Activated CD4-positive, alpha-beta T cell treated with anti-CD3 and anti-CD28 coated beads for 24 hours (primary cell): ENCODE results near the gene MOB3A.

Experiments used
- DNase-seq, 2 donors: peaks; one replicate each; pipeline ENCODE4 v3.0.0-alpha.2; 2020; ENCODE audit warnings: low read depth in 2 of 2

The MOB3A gene

DNA sequence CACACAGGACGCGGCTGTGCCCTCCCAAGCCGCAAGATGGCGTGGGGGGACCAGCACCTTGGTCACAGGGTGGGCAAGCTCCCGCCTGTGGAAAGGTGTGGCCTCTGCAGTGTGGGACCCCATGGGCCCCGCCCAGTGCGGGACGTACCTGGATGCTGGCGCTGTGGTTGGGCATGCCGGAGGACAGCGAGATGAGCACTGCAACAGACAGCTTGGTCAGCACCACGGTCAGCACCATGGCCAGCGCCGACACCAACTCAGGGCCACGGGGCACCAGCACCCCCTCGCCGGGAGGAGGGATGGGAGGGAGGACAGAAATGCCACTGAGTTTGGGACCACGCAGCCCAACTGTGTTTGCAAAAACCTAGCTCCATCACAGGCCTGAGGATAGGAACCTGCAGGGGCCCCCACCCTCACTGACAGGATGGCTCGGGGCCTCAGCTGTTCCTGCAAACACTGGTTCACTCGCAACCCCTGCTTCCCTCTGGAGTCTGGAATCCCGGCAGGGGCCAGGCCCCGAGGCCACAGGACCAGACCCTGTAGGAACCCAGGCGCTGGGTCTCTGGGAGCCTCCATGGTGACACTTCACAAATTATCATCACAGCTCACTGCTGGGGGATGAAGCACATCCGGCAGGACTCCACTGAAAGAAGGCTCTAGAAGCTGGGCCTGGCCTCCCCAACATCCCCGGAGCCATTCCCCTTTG is 27.7 kb upstream of the MOB3A start:
- no peak for DNase-seq

DNA sequence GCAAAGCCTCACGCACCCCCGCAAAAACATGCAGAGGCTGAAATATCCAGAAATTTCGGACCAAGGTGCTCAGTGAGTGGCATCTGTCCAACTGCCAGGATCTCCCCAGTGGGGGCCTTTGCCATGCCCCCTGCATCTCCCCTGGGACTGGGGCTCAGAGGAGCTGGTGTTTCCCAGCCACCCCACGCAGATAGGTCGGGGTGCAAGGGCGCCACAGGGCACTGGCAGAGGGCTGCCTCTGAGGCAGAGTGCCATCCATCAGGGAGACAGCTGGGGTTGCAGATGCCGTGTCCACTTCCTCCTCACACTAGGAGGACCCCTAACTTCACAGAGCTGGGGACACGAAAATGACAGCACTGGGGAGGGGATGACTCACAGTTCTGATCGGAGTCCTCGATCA is 26.9 kb upstream of the MOB3A start:
- no peak for DNase-seq

DNA sequence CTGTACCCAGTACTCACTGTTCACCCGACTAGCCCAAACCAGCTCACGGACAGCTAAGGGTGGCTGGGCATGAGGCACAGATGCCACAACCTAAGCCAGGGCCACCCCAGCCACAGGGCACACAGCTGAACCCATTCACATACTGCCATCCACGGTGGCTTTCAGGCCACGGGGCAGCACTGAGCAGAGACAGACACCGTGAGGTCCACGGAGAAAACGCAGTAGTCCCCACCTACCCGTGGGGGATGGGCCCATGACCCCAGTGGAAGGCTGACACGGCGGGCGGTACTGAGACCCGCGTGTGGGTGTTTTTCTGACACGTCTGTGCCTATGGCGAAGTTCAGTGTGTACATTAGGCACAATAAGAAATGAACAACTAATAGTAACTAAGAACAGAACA is 26.1 kb upstream of the MOB3A start:
- no peak for DNase-seq

DNA sequence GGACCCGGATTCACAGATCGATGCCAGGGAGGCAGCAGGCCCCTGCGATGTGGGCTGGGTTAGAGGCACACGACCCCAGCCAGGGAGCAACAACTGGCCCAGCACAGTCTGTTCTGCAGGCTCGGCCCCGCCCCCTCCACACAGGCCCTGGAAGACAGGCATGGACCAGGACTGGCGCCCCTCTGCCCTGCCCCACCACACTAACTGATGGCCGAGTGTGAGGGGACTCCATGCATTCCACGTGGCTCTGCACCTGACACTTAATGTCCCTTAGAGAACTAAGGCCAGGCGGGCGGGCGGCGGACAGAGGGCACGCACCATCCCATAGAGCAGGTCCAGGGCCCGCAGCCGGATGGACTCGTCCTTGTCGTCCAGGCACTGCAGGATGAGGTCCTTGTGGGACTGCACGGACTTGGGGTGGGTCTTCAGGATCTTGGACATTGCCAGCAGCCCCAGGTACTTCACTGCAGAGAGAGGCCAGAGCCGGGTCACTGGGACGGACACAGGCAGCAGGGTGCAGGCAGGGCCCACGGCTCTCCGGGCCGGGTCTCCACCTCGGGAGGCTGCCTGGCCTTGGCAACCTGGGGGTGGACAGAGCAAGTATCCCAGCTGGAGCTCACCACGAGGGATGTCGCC is 25.4 kb upstream of the MOB3A start:
- no peak for DNase-seq

DNA sequence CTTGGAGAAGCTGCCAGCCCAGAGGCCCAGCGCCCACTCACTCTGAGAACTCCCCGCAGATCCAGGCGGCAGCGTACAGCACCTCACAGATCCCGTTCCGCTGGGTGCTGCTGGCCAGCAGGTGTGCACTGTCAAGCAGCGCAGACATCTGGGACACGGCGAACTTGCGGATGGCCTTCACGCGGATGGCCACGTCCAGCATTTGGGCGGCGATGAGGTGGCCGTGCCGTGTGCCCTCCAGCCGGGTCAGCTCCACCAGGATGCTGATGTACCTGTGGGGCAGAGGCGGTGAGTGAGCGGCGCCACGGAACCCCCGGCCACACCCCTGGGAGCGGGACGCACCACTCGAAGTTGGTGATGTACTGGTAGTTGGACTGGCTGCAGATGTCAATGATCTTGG is 24.7 kb upstream of the MOB3A start:
- no peak for DNase-seq

DNA sequence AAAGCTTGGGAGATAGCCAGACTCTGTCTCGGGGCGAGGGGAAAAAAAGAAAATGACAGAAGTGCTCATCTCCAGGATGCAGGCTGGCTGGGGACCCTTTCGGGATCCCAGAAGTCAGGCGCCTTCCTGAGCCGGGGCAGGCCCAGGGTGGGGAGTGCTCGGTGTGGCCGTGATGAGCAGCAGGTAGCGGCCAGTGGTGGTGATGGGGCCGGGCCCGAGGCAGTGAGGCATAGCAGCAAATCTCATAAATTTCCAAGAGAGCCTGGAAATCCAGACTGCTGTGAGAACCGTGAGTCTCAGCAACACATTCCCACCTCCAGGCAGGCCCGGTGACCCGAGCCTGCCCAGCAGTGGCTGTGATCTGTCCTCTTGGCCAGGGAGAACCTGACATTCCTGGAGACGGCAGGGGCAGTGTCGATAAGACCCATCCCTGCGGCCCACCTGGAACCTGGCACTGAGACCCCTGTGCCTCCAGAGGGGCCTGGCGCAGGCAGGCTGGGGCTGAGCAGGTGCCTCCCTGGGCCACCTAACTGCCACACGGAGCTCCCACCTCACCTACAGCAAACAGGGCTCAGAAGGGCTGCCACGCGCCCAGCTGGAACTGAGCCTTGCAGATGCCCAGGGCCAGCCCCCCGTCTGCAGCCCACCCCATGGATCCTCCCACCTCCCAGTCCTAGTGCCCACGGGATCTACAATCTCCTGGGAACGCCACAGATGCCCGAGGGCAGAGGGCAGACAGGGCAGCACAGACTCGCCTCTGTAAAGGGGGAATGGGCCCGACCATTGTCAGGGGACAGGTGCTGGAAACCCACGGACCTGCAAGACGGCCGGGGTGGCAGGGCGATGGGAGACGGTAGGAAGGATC is 24.0 kb upstream of the MOB3A start:
- DNase-seq = no peak

DNA sequence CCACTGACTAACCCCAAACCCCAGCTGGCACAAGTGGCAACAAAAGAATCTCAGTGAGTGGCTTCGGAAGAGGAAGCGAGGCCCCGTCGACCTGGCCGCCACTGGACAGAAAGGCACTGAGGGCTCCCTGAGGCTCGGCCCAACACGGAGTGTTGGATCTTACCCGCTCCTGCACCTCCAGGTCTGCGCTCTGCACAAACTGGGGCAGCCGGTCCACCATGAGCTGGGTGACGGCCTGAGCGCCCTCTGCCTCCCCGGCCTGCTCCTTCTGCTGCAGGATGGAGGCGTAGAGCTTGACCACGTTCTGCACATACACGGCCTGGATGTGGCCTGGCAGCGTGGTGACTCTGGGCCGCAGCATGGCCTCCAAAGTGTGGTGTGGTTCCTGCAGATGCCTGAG is 22.3 kb upstream of the MOB3A start:
- no peak for DNase-seq

DNA sequence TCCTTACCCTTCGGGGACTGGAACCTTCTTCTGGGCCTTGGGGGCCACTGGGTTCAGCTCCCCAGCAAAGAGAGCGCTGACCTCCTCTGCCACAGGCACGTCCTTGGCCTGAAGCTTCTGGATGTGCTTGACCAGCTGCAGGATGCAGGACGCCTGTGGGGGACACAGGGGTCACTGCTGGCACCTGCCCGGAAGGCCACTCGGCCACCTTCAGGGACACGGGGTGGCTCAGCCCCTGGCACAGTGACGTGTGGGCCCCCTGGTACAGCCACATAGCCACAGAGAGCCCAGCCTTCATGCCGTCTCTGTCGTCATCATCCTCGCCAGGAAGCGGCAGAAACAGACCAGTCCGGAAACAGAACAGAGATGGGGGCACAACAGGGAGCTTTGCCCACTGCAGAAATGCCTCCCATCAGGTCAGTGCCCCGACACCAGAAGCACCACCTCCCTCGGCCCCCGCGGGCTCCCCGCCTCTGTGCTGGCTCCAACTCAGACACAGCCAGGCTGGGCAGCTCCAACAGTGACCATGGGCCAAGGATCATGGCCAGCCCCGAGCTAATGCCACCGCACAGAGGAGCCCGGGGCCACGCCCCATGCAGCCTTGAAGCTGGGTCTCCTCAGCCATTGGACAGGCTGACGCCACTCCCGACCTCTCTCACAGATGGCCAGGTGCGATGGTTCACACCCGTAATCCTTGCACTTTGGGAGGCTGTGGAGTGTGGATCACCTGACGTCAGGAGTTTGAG is 21.3 kb upstream of the MOB3A start:
- DNase-seq = no peak

DNA sequence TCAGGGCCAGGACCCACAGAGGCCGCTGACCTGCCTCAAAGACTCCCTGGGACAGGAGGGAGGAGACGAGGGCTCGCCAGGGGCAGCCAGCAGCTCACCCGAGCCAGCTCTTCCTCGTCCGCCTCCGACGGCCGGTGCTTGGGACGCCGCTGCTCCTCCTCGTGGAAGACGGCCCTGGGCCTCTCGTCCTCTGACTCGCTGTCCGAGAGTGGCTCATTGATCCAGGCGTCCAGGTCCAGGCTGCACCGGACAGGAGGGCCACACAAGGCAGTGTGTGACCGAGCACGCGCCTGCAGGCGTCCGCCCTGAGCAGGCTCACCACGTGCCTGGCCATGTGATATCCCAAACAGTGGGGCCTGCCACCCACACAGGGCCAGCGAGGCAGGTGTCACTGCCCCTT is 20.4 kb upstream of the MOB3A start:
- DNase-seq = no peak

DNA sequence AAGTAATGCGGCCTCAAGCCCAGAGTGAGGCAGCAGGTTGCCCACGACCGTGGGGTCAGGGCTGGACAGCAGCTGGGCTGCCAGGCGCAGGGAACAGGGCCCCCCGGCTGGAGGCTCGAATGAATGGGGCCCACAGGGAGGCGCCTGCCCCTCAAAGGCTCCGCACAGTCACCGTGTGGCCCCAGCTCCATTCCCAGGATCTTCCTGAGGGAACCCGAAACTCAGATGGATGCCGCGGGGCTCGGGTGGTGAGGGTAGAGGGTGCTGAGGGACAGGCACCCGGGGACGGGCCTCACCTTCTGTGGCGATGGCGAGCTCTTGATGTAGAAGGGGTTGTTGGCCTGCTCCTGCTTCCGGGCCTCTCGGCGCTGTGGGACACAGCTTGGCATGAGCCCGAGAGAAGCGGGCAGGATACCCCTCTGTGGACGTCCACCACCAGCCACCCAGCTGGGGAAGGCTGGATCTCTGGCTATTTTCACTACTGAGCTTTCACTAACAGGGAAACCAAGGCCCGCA is 19.8 kb upstream of the MOB3A start:
- no peak for DNase-seq

DNA sequence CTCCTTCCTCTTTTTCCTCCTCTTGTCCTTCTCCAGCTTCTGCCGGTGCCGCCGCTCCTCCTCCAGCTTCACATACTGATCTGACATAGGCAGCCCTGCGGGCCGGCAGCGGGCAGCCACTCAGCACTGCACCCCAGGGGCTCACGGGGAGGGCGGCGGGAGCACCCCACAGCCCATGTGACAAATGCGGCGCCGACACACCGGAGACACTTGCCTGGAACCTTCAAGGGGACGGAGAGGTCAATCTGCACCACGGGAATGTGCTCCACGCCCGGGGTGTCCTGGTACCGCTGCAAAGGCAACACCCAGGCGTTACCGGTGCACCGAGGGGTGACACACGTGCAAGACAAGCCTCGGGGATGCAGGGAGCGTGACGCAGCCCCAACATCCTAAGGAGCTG is 19.2 kb upstream of the MOB3A start:
- DNase-seq = no peak

DNA sequence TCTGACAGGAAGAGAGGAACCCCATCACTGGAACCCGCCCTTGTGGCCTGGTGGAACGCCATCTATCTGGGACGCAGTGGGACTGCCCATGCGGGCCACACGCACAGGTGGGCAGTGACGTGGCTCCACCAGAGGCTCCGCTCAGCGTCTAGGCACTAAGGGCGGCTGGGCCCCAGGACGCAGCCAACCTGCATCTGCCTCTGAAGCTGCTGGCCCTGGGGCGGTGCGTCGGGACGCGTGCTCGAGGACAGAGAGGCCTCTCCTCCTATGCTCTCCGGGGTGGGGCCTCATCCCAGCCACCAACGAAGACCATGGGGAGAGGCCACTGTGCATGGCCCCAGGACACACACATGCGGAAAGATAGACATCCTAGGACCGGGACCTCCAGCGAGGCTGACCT is 18.7 kb upstream of the MOB3A start:
- no peak for DNase-seq

DNA sequence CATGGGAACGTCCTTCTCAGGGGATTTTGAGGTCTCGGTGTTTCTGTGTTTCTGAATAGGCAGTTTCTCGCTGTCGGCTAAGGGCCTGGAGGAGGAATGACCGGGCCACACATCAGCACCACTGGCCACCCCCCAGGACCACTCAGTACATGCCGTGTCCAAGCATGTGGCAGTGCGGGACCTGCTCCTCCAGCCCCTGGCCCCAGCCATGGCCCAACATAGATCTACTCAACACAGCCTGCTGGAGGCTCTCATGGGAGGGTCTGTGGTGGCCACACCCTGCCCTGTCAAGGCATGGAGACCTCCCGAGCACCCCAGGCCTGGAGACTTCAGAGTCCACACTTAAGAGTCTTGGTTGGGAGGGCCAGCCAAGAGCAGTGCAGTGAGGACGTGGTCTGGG is 18.1 kb upstream of the MOB3A start:
- no peak for DNase-seq

DNA sequence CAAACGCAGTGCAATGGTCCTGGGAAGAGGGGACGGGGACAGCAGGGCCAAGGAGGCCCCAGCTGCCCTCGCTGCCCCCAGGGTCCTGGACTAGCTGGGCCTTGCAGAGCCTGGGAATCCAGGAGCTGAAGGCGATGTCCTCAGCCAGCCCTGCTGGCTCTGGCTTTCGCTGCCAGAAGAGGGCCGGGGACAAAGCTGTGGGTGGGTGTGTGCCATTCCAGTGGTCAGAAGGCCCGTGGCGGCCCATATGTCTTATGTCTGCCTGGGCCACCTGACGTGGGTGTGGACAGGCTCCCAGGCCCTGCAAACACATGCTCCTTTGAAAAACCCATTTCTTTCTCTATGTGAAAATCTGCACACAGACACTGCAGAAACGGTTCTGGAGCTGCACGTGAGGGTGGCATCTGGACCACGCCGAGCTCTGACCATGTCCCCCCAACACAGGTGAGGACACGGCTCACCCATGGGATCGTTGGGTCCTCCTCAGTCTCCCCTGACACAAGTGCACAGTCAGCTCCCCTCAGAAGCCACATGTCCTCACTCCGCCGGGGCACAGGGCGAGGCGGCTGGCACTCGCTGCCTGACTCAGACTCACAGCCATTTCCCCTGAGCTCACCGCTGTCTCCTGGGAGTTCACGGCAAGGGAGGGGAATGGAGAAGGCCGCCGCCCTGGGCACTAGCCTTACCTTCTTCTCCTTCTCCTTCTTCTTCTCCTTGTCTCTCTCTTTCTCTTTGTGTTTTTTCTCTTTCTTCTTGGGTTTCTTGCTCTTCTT is 17.5 kb upstream of the MOB3A start:
- DNase-seq = no peak

DNA sequence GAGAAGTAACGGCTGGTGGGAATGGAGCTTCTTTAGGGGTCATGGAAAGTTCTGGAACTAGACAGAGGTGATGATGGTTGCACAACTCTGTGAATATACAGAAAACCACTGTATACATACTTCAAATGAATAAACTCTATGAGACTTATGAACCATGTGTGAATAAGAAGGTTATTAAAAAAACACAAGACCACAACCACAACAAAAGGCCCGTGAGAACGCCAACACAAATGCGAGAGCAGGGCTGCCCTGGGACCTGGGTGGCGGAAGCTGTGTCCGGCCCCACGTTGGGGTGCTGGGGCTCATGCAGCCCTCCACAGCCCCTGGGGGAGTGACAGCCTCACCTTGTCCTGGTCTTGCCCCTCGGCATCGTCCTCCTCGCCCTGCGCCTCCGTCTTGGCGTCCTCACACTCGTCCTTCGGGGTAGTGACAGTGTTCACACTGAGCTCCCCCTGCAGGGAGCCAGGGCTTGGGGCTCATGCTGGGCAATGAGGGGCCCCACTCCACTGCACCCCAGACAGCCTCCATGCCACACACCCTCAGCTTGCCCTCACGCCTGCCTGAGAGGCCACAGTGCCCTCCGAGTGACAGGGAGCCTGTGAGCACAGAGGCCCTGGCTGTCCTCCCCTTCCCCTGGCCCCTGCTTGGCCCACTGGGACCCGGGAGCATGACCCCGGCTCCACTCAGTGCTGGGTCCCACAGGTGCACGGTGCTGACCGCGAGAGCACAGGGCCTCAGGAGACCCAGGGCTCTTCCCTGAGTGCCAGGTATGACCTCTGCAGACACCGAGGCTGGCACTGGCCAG is 16.6 kb upstream of the MOB3A start:
- DNase-seq = no peak

DNA sequence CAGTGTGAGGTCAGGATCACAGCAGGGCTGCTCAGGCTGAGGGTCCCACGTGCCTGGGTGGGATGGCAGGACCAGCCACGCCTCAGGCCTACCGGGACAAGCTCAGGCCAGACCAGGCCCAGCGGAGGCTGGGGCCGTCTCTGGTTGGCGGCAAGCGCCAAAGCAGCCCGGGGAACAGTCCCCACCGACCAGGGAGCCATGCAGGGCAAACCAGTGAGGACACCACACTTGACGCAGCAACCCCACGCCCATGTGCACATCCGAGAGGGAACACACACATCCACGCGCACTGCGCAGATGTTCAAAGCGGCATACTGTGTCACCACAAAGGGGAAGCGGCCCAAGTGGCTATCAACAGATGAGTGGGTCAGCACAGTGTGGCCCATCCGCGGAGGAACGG is 15.8 kb upstream of the MOB3A start:
- DNase-seq = no peak

DNA sequence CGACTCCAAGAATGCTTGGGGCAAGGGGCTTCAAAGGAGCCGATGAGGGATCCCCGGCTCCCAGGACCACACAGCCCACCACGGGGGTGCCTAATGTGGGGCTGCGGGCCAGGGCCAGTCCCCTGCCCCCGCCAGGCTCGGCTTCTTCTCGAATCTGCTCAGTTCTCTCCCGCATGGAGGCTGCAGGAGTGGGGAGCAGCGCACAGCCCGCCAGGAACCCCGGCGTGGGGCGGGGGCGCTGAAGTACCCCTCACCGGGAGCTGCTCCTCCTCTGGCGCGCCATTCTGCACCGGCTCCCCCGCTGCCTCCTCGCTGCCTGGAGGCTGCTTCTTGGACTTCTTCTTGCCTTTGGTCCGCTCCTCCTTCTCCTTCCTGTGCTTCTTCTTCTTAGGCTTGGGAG is 15.3 kb upstream of the MOB3A start:
- no peak for DNase-seq

DNA sequence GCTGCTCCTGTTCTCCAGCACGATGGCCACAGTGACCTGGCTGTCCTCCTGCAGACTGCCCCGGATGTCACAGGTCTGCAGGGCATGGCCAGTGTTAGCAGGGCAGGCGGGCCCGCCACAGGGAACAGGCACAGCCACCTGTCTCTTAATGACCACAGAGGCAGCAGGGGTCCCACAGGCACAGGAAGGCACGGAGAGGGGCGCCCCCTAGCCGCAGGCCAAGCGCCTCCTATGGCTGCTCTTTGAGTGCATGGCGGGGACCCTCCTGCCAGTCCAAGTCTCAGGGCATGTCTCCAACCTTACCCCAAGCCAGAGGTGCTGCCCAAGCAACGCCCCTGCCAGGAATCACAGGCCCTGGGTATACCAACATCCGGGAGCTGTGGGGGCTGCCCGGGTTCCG is 14.7 kb upstream of the MOB3A start:
- no peak for DNase-seq

DNA sequence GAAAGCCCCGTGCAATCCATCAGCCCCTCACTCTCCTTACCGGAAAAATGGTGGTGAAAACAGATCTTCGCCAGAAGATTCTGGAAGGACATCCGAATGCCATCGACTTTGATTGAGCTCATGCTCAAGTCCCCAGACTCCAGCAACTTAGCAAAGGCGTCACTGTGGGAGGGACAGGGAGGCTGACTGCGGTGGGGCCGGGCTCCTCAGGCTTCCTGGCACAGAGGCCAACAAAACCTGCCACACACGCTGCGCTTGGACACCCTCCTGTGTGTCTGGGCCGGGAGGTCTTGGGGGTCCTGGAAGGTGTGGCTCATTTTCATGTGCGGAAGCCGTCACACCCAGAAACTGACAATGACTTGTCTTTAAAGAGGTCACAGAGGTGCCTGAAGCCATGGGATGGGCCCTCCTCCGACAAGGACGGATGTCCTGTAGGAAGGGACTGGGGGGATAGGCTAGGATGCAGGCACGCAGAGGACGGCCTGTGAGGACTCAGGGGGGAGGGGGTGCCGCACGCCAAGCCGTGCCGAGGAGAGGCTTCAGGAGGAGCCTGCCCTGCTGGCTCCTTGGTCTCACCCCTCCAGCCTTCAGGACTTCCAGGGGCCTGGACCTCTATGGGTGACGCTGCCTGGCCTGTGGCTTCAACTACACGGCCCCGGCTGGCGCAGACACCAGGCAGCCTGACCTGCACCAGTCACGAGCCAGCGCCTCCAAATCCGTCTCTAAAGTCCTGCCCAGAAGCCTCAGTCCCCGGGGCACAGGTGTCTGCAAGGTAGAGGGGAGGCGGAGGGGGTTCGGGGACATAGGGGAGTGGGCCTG is 13.1 kb upstream of the MOB3A start:
- DNase-seq = no peak
